ENCODE results near the gene CCDC77.
"Not testable (repeated sequence)": the region's sequence is repeated elsewhere in the genome, so short reads cannot be mapped to it uniquely, and the experiment has no call there.

Gene CCDC77

GRCh38 chr12:401235-402028 is at the start of gene CCDC77:
Gene CCDC77 (plus strand): TSS chr12:401644. CDS start chr12:409384, 7,740 bp downstream.
- DNase-seq (ENCODE audit: low read depth), result peak; percentile 87

DNA sequence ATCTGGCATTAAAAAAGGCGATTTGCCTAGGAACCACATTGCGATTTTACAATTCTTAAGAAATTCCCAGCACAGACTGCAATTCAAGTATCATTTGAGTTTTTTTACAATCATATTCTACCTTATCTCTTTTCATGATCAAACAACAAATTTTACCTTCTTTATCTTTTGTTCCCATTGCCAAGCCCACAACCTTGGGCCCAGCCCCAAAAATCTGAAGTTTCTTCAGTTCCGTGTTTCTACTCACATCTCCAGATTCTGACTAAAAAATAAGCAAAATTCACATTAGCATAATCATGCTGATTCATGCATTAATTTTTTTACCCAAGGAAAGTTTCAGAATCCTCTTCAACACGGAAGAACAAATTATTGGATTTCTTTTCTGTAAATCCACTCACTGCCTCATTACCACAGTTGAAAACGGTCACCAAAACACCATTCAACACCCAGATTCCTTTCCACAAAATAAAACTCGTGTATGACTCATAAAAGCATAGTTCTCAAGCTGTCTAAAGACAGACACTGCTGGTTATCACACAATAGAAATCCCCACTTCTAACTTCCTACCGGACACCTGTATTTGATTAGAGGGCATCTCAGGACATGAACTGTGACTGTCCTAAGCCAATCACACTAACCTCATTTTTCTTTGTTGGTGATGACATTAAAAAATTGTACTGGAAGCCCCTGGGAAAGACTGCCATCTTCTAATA is 45.0 kb upstream of the CCDC77 start:
- DNase-seq (ENCODE audit: low read depth), result no peak

- no peak for DNase-seq (ENCODE audit: low read depth)
Observed at GRCh38 chr12:359091-359490, 42.4 kb upstream of the CCDC77 start.

GRCh38 chr12:366820-367219 is 34.6 kb upstream of the CCDC77 start:
- no peak for DNase-seq (ENCODE audit: low read depth)

- DNase-seq (ENCODE audit: low read depth), result no peak
Observed at GRCh38 chr12:367972-368371, 33.5 kb upstream of the CCDC77 start.

GRCh38 chr12:370739-371485 is 30.5 kb upstream of the CCDC77 start:
- DNase-seq (ENCODE audit: low read depth), result not testable (repeated sequence)

GRCh38 chr12:386651-387050 is 14.8 kb upstream of the CCDC77 start:
- DNase-seq (ENCODE audit: low read depth), result no peak

DNA sequence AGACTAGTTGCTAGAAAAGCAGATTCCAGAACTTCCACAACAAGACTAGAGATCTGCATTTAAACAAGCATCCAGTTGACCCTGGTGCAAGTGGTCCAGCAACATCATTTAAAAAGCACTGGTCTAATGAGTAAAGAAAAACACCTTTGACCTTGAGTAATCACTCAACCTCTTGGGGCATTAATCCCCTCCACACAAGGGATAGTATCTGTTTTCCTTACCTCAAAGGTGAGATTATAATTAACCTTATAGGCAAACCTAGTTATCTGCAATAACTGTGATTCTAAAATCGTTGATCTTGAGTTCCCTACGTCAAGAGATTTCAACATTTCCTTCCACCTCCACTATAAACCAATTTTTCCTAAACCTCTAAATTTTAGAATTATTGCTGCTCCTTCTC is 13.4 kb upstream of the CCDC77 start:
- DNase-seq (ENCODE audit: low read depth), result no peak

DNA sequence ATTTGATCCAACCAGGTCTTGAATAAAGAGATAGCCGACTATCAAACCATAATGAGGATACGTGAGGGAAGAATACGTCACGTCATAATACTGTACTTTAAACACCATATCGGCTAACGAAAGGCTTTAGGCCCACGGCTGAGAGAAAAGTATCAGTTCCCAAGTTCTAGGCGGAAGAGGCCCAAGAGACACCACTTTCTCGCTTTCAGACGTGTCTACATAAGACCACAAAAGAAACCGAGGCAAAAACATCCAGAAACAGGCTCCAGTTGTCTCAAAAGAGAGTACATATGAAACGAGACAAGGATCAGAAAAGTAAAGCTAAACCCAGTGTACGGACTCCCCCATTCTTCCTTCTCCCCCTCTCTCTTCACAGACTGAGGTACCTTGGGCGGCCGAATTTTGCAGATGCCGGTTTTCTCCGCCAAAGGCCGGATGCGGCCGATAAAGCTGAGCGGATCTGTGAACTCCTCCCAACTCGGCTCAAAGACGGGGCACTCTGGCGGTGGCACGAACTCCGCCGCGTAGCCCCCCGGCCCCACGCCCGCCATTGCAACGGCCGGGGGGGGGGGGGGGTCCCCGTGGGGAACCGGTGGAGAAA is 12.8 kb upstream of the CCDC77 start:
- peak; percentile 38 for DNase-seq (ENCODE audit: low read depth)

DNA sequence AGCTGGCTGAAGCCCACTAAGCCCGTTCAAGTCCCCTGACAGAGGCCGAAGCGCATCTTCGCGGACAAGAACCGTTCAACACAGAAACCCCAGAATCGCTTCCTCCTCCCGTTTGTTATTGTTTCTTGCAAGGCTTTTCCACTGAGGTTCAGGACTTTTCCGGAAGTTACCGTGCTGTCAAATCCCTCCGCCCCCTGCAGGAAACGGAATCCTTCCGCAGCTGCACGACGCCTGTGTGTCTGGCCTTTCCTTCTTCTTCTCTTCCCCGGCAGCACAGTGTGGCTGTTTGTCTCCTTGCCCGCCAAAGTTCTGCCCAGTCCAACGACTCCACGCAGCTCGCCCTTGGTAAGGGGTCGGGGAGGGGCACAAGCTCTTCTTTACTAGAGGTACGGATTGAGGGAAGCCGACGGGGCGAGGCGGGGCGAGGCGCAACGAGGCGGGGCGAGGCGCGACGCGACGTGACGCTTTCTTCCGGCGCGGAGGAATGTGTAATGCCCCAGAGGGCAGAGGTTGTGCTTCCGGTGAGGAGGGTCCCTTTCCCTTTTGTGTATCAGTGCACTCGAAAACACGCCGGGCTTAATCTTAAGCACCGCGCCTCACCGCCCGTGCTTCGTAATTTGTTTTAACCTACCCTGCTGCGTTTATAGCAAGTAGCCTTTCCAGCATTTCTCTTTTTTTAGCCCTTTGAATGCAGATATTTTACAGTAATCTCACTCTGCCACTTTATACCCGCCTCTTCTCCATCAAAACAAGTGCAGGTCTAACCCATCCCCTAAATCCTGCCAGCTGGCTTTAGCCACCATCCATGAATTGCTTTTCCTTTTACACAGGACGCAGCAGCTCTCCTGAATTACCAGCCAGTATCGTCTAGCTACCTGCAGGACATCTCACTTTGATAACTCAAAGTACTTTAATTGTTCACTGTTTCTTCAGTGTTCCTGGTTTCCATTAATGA is 12.0 kb upstream of the CCDC77 start, which contains the start of gene KDM5A:
Gene KDM5A, minus strand, starts transcription at position 179 of the 955 bp plus-strand sequence. CDS start 229 bp downstream, outside the sequence.
- peak; percentile 86 for DNase-seq (ENCODE audit: low read depth)

GRCh38 chr12:400828-401227 is 616 bp upstream of the CCDC77 start:
- DNase-seq (ENCODE audit: low read depth), result no peak

- DNase-seq (ENCODE audit: low read depth), result no peak
Observed at GRCh38 chr12:402029-402389, 565 bp downstream of the CCDC77 start.

- no peak for DNase-seq (ENCODE audit: low read depth)
Observed at GRCh38 chr12:414859-415258, 13.4 kb downstream of the CCDC77 start.

DNA sequence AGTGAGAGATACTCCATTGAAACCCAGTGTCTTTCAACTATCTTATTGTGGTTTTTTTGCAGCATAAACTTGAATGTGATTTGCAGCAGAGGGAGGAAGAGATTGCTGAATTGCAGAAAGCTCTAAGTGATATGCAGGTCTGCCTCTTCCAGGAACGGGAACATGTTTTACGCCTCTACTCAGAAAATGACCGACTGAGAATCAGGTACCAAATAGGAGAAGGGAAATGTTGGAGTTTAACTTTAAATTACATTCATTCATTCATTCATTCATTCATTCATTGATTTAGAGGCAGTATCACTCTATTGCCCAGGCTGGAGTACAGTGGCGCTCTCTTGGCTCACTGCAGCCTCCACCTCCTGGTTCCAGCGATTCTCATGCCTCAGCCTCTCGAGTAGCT is 17.0 kb downstream of the CCDC77 start:
- no peak for DNase-seq (ENCODE audit: low read depth)

DNA sequence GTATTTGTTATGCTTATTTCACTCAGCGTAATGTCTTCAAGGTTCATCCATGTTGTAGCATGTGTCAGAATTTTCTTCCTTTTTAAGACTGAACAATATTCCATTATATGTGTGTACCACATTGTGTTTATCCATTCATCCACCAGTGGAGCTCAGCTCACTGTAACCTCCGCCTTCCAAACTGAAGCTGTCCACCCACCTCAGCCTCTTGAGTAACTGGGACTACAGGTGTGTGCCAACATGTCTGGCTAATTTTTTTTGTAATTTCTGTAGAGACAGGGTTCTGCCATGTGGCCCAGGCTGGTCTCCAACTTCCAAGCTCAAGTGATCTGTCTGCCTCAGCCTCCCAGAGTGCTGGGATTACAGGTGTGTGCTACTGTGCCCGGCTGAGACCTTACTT is 21.1 kb downstream of the CCDC77 start:
- DNase-seq (ENCODE audit: low read depth), result no peak

DNA sequence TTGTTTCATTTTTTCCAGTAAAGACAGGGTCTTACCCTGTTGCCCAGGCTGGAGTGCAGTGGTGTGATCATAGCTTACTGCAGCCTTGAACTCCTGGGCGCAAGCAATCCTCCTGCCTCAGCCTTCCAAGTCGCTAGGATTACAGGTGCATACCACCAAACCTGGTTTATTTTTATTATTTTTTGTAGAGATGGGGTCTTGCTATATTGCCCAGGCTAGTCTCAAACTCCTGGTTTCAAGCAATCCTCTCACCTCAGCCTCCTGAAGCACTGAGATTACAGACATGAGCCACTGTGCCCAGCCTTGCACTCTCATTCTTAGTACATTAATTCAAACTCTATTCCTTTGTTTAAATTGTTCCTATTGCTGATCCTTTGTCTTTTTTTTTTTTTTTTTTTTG is 34.3 kb downstream of the CCDC77 start:
- not testable (repeated sequence) for DNase-seq (ENCODE audit: low read depth)

- DNase-seq (ENCODE audit: low read depth), result no peak
Observed at GRCh38 chr12:442235-442884, 40.9 kb downstream of the CCDC77 start.

- DNase-seq (ENCODE audit: low read depth), result no peak
Observed at GRCh38 chr12:447141-447540, 45.7 kb downstream of the CCDC77 start.

- DNase-seq (ENCODE audit: low read depth), result no peak
Observed at GRCh38 chr12:449203-449602, 47.8 kb downstream of the CCDC77 start.

DNA sequence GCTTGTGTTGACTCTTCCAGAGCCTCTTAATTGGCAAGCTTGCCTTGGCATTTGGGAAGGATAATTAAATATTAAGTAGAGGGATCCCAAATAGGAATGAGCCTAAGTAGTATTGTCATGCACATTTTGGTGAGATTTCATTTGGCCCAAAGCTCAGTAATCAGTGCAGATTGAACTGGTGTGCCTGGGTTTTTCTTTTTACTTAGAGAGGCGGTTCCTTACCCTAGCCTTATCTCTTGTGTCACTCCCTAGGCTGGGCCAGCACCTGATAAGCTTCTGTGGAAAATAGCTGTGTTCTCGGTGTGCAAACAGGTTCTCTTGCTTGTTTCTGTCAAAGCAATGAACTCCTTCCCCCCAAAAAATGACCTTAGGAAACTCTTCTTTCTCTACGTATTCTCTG is 49.0 kb downstream of the CCDC77 start:
- no peak for DNase-seq (ENCODE audit: low read depth)

Measured in activated T-helper 1 cell treated with Interleukin-2 at 50 U/mL for 16 hours (primary cell).